Ishikawa (cell line): Measurements from ENCODE around the gene SDK1.

Source experiments
- CEBPB ChIP-seq: IDR thresholded peaks from 2 replicates; pipeline ENCODE4 v1.6.1; 2012
- CREB1 ChIP-seq: IDR thresholded peaks from 2 replicates; pipeline ENCODE4 v1.6.1; 2012; ENCODE audit warnings: low read depth
- EGR1 ChIP-seq: IDR thresholded peaks from 2 replicates; pipeline ENCODE4 v1.6.1; 2012
- EP300 ChIP-seq: IDR thresholded peaks from 2 replicates; pipeline ENCODE4 v1.6.1; 2012; ENCODE audit warnings: borderline replicate concordance
- FOXM1 ChIP-seq: IDR thresholded peaks from 2 replicates; pipeline ENCODE4 v1.6.1; 2012; ENCODE audit warnings: low read depth, borderline replicate concordance
- MAX ChIP-seq: IDR thresholded peaks from 2 replicates; pipeline ENCODE4 v1.6.1; 2012
- NFIC ChIP-seq: IDR thresholded peaks from 2 replicates; pipeline ENCODE4 v1.6.1; 2012
- RAD21 ChIP-seq: IDR thresholded peaks from 2 replicates; pipeline ENCODE4 v1.6.1; 2012; ENCODE audit warnings: low read depth
- REST ChIP-seq: IDR thresholded peaks from 2 replicates; pipeline ENCODE4 v1.6.1; 2012; ENCODE audit warnings: low read depth, mild to moderate bottlenecking
- TAF1 ChIP-seq: IDR thresholded peaks from 2 replicates; pipeline ENCODE4 v1.6.1; 2012; ENCODE audit warnings: low read depth, mild to moderate bottlenecking
- TCF12 ChIP-seq: IDR thresholded peaks from 2 replicates; pipeline ENCODE4 v1.6.1; 2012; ENCODE audit warnings: low read depth
- TEAD4 ChIP-seq: IDR thresholded peaks from 2 replicates; pipeline ENCODE4 v1.6.1; 2012
- USF1 ChIP-seq: IDR thresholded peaks from 2 replicates; pipeline ENCODE4 v1.6.1; 2012
- YY1 ChIP-seq: IDR thresholded peaks from 2 replicates; pipeline ENCODE4 v1.6.1; 2012; ENCODE audit warnings: low read depth
- ZBTB7A ChIP-seq: IDR thresholded peaks from 2 replicates; pipeline ENCODE4 v1.6.1; 2012; ENCODE audit warnings: low read depth

Gene SDK1

GRCh38 chr7:3537210-3537875 lies 236.3 kb downstream of the SDK1 start:
- TF ChIP-seq EP300 (no peak), USF1 (no peak), ZBTB7A (no peak), TEAD4 (no peak), TAF1 (no peak), CEBPB (no peak), YY1 (no peak), NFIC (no peak), EGR1 (no peak), FOXM1 (no peak), MAX (no peak)

- TF ChIP-seq FOXM1 (no peak), RAD21 (no peak), TAF1 (no peak), TEAD4 (no peak), USF1 (no peak), EP300 (no peak), MAX (no peak), CREB1 (no peak), NFIC (no peak), EGR1 (no peak), TCF12 (no peak), REST (no peak), YY1 (no peak), CEBPB (no peak), ZBTB7A (no peak)
These were observed 237.0 kb downstream of the SDK1 start for GRCh38 chr7:3538041-3538440.

GRCh38 chr7:3540456-3541220 lies 239.6 kb downstream of the SDK1 start:
- TF ChIP-seq YY1, result no peak
- TF ChIP-seq FOXM1, result no peak
- no peak for TF ChIP-seq EGR1

- TF ChIP-seq CREB1, result no peak
- no peak for TF ChIP-seq CEBPB
- no peak for TF ChIP-seq TCF12
- TF ChIP-seq ZBTB7A, result no peak
- TF ChIP-seq EGR1, result no peak
- TF ChIP-seq RAD21, result no peak
- TF ChIP-seq USF1, result no peak
- TF ChIP-seq TEAD4, result no peak
These were observed 243.2 kb downstream of the SDK1 start for GRCh38 chr7:3544202-3544601.

- TF ChIP-seq CEBPB (no peak), EGR1 (no peak), FOXM1 (no peak), TCF12 (no peak), RAD21 (no peak), TAF1 (no peak), ZBTB7A (no peak), NFIC (no peak), EP300 (no peak), YY1 (no peak), TEAD4 (no peak), MAX (no peak), REST (no peak)
These were observed 247.8 kb downstream of the SDK1 start for GRCh38 chr7:3548815-3549214.
